ENCODE measurements around the gene ATG3.
"Not testable (repeated sequence)": the region's sequence is repeated elsewhere in the genome, so short reads cannot be mapped to it uniquely, and the experiment has no call there.

Gene ATG3

DNA sequence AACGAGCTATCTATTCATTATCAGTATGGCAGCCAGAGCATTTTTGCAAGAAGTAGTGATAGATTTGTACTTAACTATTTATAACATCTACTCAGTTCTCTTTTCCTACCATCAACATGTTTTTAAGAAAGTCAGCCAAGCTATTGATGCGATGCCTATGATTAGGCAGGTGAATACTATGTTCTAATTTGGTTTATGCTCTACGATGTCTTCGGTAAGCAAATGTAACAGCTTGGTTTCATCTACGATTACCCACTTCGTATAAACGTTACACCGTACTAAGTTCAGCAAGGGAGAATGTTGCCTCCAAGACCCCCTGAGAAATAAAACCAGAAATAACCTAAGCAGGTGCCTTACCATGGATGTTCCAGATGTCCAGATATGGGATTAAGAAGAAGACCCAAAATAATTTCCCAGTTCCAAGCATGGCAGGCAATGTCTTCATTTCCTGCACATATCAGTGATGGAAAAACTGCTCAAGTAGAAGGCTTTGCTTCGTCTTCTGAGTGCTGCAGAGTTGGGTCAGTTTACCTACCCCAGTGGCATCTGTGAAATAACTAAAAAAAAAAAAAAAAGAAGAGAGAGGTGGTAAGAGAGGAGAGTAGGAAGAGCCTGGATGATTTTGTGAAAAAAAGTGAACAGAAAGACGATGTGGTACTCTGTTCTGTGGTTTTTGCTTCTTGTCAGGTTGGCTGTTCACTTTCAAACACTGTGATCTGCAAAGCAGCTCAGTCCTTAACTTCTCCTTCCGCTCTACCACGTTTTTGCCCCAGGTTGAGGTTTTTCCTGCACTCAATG is 62.6 kb downstream of the ATG3 start, which contains the start of gene BTLA:
TSS of gene BTLA (minus strand) at position 559 of the 798 bp plus-strand sequence. CDS start at position 445, 114 bp downstream.
- no peak for DNase-seq (ENCODE audit: low read depth in 2 of 2)

DNA sequence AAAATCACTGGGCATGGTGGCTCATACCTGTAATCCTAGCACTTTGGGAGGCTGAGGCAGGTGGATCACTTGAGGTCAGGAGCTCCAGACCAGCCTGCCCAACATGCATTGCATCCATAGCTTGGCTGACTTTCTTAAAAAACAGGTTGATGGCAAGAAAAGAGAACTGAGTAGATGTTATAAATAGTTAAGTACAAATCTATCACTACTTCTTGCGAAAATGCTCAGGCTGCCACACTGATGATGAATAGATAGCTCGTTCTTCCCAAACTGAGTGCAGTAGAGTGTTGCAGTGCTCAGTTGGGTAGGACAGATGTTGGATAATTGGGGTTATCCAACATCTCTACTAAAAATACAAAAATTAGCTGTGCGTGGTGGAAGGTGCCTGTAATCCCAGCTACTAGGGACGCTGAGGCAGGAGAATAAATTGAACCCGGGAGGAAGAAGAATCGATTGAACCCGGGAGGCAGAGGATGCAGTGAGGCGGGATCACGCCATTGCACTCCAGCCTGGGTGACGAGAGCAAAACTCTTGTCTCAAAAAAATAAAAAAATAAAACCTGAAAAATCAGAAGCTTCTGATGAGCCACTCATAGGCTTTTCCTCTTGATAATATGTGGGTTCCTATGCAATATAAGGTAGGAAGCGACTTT is 63.7 kb downstream of the ATG3 start:
- DNase-seq (ENCODE audit: low read depth in 2 of 2), result no peak

GRCh38 chr3:112496366-112497067 is 65.2 kb downstream of the ATG3 start:
- DNase-seq (ENCODE audit: low read depth in 2 of 2), result no peak

DNA sequence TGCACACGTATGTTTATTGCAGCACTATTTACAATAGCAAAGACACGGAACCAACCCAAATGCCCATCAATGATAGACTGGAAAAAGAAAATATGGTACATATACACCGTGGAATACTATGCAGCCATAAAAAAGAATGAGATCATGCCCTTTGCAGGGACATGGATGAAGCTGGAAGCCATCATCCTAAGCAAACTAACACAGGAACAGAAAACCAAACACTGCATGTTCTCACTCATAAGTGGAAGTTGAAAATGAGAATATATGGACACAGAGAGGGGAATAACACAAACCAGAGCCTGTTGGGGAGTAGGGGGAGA is 67.4 kb downstream of the ATG3 start:
- not testable (repeated sequence) for DNase-seq (ENCODE audit: low read depth in 2 of 2)

DNA sequence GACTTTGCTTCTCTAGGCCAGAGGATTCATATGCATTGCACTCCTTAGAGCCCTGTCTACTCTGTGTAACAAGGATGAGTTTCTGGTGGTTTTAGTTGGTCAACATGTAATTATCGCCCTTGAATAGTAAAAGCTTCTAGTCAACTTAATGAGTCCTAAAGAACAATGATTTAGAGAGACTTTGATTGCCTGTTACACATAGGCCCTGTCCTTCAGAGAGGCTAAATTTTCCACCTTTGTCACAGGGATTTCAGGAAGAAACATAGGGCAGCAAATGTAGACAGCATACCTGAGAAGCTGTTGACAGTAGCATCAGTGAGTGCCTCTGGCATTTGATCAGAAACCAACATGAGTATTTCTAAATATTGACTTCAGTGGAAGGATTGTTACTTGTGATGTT is 69.6 kb downstream of the ATG3 start:
- no peak for DNase-seq (ENCODE audit: low read depth in 2 of 2)

DNA sequence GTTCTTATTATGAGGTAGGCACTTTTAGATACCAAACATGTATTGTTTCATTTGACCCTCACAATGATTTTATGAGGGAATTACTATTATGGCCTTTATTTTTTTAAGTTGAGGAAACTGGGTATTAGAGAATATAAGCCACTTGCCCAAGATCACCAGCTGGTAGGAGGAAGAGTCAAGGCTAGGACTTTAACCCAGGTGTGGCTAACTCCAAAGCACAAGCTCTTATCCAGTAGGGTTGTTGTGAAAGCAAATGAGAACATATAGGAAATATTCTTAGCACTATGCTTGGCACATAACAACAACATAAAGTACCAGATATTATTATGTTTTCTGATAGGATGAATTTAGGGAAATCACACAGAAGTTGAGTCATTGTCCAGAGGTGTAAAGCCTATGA is 70.4 kb downstream of the ATG3 start:
- no peak for DNase-seq (ENCODE audit: low read depth in 2 of 2)

DNA sequence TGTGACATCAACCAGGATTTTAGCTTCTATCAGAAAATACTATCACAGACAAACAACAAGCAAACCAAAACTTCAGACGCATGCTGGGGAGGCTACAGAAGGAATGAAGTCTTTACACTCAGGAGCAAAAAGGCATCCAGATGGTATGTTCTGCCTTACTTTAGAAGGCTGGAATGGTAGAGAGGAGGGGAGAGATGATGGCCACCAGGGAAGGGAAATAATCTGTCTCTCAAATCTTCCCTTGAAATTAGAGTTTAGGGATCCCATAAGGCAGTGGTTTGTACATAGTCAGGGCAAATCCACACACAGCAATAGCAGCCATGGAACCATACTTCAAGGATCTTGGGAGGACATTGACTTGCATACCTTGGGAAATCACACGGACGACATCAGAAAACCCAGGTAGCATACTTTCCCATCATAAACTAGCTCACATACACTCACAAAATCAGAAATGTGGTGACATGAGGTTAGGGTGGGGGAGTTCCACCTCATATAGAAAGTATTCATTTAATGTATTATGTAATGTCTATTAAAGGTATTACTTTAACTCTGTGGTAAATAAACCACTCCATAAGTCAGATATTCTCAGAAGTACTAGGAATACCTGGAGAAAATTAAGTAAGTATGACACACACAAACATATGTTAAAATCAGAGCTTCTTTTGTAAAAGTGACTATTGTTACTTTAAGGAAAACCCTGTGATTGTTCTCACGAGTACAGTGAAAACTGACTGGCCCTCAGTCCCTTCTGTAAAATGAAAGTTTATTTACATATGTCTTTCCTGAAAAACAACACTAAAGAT is 71.9 kb downstream of the ATG3 start:
- no peak for DNase-seq (ENCODE audit: low read depth in 2 of 2)

GRCh38 chr3:112486811-112487505 is 74.8 kb downstream of the ATG3 start:
- no peak for DNase-seq (ENCODE audit: low read depth in 2 of 2)

DNA sequence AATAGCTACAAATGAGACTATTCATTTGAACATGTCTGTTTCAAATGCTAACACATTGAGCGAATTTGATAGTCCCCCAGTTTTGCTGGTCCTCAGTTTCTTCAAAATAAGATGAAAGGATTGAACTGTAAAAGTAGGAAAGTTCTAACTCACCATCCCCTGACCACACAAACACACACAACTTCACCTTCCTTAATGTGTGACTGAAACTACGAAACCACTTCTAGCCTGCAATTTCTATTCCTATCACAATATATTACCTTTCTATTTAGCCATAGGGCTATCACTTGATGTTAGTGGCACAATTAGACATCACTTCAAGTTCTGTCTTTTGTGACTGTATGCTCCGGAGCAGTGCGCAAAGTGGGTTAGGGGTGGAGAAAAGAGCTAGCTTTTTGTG is 77.4 kb downstream of the ATG3 start:
- no peak for DNase-seq (ENCODE audit: low read depth in 2 of 2)

DNA sequence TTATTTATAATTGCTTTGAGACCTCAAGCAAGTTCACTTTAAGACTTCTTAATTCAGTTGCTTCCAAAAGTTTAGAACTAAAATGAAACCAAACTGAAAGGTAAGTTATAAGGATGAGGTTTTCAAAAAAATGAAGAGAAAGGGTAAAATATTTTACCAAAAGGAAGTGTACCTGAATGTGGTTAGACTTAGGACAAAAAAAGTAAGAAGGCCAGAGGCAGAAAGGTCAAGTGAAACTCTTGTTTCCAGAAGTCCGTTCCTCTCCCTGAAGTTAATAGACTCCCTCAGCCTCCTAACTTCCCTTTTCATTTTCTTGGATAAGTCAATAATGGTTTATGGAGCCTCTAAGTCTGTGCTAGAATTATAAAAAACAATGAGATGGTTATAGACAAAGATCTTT is 79.1 kb downstream of the ATG3 start:
- no peak for DNase-seq (ENCODE audit: low read depth in 2 of 2)
